AG20443 (cell line): ENCODE results near the gene PGAM5.

ENCODE experiments used
- DNase-seq: peaks from one replicate; pipeline ENCODE4 v3.0.0; 2012; ENCODE audit warnings: low spot score, mixed read lengths

Gene PGAM5

DNA sequence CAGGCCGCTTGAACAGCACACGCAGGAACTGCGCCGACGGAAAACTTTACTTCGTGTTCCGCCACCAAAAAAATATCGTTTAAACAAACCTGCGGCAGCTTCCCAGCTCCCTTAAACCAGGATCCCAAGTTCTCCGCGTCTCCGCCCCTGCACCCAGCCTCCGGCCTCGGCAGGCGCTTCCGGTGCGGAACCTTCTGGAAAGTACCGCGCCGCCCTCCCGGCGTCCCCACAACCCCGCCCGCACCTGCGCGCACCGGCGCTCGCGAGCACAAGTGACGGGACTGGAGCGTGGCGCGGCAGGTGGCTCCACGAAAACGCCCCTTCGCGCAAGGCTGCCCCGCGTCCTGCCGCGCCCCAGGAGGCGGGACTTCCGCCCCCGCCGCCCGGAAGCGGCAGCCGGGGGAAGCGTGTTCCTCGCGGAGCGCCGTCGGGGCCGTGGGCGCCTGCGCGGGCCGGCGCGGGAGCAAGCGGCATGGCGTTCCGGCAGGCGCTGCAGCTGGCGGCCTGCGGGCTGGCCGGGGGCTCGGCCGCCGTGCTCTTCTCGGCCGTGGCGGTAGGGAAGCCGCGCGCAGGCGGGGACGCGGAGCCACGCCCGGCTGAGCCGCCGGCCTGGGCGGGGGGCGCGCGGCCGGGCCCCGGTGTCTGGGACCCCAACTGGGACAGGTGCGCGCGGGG, at the start of gene PGAM5:
Gene PGAM5 (plus strand): TSS at position 438 of the 675 bp plus-strand sequence. CDS start 35 bp downstream, at position 473.
- peak; percentile 99 for DNase-seq

DNA sequence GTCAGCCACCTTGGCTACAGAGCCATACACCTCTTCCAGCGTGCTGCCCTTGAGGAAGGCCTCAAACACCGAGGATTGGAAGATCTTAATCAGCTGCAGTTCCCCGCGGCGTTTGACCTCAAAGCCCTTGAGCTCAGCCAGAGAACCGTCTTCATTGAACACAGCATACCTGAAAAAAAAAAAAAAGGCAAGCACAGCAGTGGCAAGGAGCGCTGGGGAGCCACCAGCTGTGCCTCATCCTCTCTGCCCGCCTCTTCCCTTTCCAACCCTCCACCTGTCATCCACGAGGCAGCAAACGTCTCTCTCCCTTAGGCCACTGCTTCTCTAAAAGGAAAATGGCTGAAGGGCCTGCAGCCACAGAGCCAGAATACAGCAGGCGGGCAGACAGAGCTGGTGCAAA, 49.6 kb upstream of the PGAM5 start:
- no peak for DNase-seq

DNA sequence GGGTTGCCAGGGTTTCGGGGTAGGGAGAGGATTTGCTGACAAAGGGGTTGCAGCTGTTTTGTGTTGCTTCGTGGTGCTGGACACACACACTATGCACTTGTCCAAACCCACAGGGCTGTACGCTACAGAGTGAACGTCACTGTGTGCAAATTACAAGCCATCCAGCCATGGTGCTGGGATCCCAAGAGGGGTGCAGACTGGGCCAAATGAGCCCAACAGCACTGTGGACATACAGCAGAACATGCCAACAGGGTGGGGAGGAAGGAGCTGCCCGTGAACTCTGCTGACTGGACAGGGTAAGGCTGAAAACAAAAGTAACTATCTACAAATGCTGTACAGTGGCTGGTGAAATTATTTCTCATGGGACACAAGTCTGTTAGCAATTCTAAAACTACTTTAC, 48.7 kb upstream of the PGAM5 start:
- no peak for DNase-seq

DNA sequence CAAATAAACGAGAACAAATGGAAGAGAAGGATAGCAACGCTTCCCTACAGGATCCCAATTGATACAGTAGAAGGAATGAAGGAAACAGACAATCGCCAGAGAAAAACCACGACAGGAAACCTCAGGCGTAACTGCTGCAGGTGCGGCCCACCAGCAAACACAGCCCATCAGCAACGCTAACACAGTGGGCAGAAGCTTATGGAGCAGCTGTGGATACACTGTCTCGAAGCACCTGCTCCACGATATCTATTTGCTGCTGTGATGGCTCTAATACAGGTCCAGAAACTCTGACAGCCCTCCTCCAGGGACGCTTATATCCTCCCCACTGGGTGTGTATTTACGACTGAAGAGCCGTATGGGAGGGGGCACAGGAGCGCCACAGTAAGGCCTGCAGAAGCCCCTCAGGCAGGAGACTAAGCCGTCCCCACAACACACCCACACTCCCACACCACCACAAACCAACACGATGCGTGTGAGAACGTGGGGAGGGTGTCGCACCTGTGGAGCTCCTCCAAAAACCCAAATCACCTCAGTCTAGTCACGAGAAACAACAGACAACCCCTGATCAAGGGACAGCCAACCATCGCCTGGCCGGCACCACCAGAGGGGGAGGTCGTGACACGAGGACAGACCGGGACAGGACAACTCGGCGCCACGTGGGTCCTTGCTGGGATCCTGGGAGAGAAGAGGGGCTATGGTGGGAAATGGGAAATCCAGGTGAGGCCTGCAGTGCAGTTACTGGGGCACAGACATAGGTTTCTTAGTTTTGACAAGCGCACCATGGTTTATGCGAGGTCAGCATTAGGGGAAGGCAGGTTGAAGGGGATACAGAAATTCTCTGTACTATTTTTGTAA, 47.5 kb upstream of the PGAM5 start:
- no peak for DNase-seq

DNA sequence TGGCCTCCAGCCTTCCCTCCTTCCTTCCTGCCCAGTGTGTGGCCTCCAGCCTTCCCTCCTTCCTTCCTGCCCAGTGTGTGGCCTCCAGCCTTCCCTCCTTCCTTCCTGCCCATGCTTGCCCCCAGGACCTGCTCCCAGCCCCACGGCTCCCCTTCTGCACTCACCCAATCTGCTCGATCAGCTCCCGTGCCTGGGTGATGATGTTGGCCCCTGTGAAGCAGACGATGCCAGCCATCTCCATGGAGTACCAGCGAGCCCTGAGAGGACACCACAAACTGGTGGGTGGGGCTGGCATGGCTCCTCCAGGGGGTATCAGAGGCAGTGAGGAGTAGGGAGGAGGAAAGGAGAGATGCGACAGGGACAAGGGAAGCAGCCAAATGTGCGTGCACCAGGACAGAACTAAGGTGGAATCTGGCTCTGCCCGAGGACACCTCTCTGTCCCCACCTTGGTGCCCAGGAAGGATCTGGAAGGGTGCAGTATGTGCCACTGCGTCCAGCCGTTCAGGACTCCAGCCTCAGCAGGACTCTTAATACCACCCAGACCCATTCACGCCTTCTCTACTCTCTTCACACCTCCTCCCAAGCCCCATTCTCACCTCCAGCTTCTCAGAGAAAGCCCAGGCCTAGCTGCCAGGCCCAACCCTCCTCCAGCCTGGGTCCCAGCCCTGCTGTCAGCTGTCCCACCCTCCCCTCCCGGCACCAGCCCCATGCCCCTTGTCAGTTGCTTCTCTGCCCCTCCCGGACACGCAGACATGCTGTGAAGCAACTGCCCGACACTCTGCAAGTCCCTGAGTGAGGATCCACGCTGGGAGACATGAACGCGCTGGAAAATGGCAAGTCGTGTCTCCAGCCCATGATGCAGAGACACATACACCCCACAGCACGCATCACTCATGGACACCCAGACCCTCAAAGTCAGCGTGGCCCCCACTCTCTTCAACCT, 46.2 kb upstream of the PGAM5 start:
- no peak for DNase-seq

DNA sequence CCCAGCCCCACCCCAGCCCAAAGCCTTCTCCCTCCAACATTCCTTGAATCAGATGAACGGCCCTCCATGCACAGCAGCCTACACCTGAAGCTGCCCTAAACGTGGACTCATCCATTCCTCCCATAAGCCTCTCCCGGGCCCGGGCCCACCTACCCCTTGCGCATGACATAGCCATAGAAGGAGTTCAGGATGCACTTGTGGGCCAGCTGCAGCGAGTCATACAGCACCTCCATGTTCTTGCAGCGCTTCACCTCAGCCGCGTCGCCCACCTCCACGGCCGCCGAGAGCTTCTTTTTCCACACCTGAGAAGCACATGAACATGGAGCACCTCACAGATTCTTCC, 45.5 kb upstream of the PGAM5 start:
- no peak for DNase-seq

DNA sequence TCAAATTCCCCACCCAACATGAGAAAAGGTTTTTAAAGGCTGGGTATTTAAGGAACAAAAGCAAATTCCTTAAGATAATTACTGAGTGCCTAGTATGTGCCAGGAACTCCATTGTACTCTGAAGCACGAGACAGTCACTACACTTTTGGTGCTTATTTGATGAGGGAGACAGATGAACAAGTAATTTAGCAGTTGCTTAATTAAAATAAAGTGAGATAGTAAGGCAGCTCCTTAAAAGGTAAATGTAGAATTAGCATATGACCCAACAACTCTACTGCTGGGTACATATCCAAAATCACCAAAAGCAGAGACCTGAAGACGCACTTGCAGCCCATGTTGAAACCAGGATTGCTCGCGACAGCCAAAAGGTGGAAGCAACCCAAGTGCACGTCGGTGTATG, 44.8 kb upstream of the PGAM5 start:
- DNase-seq: no peak

DNA sequence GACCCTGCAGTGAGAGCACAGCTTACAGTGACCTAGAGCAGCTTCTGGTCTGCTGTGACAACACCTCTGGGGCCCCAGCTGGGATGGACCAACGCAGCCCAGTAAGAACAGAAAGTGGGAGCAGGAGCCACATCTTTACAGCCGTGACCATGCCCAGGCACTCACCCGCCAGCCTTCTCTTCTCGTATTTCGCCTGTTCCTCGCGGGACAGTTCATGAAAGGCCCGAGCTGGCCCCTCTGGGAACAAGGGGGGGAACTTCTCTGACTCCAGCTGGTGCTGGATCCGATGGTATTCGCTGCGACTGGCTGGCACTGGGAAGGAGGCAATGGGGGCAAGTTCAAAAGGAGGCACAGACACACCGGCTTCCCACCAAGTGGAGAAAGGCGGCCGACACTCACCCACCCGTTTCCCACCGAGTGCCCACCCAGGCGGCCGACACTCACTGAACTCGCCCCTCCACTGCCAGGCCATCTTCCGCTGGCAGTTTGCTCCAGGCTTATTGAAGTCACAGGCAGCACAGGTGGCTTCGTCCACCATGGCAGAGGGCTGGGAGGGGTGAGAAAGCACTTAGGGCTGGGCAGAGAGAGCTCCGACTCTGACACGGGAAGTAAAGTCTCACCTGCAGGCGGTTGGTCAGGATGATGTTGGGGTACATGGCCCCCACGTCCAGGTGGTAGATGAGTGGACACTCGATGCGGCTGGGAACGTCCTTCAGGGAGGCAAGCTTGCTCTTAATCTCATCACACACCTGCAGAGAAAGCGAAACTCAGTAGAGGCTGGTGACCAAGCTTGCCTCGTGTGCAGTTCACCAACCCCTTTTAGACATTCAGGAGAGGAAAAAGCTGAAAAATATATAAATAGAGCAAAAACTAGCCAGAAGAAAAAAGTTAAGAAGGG, 42.2 kb upstream of the PGAM5 start:
- no peak for DNase-seq

DNA sequence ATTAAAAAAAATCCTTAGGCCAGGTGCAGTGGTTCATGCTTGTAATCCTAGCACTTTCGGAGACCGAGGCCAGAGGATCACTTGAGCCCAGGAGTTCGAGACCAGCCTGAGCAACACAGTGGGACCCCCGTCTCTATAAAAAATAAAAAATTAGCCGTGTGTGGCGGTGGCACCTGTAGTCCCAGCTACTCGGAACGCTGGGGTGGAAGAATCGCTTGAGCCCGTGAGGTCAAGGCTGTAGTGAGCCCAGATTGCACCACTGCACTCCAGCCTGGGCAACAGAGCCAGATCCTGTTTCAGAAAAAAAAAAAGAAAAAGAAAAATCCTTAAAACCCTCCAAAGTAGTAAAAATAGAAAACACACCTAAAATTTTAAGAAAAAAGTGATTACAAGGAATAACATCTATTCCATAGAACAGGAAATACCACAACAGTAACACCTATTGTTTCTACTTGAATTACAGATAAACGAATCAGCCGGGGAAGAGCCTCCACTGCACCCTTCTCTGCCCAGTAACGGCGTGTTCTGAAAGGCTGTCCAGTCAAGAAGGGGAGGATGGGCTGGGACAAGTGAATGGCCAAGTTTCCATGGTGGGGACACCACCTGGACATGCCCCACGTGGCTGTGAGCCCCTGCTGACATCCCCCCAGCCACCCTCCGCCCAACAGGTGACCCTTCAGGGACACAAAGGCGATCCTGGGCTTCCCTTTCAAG, 41.3 kb upstream of the PGAM5 start:
- no peak for DNase-seq

DNA sequence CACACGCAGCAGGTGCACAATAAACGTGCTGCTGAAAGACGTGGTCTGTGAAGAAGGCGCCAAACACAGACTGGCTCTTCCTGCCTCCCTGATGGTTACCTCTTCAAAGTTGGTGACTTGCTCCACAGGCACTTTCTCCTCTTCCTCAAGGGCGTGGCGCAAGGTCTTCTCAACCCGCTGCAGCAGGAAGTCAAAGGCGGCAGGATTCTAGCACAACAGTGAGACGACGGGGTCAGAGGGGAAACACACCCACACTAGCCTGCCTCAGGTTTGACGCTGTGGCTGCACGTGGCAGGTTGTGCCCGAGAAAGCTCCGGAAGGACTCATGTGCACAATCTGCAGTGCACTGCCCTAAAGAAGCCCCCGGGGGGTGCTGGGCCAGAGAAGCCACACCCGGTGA, 38.5 kb upstream of the PGAM5 start:
- no peak for DNase-seq

DNA sequence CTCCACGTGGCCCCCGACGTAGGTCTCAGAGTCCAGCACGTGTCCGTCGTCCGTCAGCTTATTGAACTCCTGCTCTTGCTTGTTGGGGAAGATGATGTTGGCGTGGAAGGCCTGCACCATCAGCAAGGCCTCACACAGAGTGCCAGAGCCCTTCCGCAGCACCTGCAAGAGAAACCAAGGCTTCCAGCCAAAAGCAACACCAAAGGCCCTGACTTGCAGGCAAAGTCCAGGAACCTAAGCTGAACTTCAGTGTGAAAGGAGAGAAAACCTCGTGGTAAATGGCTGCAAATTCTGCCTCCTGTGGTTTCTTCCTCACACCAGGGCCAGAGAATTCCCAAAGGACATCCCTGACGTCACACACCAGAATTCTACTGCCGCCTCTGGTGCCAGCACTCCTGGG, 38.0 kb upstream of the PGAM5 start:
- DNase-seq: no peak

DNA sequence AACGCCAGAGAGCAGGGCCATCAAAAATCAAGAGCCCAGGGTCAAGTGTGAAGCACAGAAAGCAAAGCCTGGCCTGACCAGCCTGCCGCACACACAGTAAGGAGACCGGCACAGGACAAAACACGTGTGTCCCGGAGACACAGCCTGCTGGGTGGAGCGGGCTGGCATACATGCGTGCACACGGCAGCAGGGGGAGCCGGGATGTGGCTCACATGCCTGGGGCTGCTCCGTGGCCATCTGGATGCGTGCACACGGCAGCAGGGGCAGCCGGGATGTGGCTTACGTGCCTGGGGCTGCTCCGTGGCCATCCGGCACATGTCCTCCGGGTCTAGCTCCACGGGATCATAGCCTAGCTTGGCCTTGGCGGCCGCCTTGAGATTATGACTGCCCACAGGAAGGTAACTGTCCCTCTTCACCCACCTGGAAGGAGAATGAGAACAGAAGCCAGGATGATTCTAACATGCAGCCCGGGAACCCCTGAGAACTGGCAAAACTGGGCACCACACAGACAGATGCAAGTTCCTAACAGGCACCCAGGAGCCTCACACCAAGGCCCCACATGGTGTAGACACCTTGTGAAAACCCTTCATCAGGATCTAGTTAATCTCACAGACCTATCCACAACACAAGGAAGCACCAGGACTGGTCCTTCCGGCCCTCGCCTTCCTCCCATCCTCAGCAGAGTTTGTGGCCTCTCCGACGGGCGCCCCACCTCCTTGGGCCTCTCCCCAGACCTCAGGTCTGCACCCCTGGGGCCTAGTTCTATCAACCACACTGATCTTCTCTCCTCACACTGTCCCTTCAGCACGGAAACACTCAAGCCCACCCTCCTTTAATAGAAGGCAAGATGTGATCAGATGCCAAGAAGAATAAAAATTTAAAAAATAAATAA, 37.1 kb upstream of the PGAM5 start:
- no peak for DNase-seq

DNA sequence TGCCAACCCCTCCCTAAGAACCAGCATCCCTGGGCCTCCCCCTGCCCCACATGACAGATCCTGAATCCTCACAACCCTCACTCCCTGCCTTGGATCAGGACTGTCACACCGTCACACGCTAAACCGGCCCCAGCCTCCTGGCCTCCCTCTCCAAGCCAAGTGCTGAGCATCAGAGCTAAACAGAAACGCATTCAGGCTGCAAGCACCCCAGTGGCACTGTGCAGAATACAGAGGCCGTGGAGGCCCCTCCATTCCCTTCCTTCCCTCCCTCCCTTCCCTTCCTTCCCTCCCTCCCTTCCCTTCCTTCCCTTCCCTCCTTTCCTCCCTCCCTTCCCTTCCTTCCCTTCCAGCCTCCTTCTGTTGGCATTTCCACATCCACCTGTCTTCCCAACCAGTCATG, 36.1 kb upstream of the PGAM5 start:
- DNase-seq: no peak

DNA sequence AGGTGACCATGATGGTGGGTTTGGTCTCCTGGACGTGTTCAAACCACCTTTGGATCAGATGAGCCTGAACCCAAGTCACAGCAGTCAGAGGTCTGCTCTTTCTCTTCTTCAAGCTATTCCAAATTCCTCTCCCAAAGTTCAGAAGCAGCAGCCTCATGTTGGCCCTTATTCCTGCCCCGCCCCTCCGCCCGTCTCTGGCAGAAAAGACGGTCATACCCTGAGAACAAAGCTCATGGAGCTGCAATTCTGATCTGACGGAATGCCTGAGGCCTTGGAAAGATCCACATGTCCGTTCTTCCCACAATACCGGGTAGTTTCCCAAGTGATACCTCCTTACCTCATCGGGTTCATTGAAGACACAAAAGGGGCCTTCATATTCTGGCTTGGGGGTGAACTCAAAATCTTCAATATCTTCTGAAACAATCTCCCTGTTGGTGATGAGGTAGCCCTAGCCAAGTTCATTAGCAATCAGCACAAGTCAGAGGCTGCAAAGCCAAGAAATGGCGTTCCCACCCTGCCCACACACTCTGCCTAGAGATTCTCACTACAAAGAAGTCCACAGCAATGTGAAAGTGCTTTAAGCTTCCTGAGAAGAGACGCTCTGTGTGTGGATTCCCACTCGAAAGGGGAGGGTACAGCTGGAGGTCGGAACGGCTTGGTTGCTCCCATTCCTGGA, 34.7 kb upstream of the PGAM5 start:
- no peak for DNase-seq

DNA sequence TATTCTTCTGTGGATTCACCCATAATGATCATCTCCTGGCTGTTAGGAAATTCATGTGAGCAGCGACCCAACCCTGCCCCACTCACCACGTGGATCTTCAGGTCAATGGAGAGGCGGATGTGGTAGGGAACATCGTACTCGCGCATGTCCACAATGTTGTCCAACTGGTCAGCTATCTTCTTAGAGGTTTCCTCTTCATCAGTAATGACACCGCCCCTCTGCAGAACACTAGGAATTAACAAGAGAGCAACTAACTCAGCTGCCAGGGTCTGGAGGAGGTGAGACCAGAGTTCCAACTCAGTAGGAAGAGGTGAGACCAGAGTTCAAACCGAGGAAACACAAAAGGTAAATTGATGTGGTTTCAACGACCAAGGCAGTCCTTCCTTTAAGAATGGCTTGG, 33.1 kb upstream of the PGAM5 start:
- DNase-seq: no peak

DNA sequence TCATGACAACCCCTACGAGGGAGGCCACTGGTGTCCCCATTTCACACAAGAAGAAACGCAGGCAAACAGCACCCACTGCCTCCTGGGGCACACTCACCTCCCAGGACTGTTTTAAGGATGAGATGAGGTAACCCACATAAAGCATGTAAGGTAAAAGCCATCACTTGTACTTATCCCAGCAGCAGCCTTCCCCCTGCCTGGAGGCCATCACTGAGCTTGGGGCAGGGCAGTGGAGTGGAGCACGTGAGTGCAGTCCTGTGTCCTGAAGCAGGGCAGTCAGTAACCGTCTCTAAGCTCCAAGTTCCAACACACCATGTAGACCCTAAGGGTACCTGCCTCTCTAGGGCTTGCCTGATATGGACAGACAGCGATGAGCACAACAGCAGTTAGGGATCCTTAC, 25.2 kb upstream of the PGAM5 start:
- no peak for DNase-seq

DNA sequence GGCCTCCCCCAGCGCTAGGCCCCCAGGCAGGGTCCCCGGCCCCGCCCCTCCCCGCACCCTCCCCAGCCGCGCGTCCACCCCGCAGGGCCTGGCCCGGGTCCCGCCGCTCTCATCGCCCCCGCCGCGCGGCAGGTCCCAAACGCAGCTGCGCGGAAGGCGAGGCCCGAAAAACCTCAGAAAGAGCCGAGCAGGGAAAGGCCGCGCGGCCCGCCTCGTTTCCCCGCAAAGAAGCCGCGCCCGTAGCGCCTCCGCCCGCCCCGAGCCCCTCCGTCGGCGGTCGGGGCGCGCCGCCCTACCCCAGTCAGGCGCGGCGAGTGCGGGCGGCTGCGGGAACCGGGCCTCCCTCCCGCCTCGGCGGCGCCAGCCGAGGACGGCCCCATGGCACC, 23.8 kb upstream of the PGAM5 start:
- no peak for DNase-seq

DNA sequence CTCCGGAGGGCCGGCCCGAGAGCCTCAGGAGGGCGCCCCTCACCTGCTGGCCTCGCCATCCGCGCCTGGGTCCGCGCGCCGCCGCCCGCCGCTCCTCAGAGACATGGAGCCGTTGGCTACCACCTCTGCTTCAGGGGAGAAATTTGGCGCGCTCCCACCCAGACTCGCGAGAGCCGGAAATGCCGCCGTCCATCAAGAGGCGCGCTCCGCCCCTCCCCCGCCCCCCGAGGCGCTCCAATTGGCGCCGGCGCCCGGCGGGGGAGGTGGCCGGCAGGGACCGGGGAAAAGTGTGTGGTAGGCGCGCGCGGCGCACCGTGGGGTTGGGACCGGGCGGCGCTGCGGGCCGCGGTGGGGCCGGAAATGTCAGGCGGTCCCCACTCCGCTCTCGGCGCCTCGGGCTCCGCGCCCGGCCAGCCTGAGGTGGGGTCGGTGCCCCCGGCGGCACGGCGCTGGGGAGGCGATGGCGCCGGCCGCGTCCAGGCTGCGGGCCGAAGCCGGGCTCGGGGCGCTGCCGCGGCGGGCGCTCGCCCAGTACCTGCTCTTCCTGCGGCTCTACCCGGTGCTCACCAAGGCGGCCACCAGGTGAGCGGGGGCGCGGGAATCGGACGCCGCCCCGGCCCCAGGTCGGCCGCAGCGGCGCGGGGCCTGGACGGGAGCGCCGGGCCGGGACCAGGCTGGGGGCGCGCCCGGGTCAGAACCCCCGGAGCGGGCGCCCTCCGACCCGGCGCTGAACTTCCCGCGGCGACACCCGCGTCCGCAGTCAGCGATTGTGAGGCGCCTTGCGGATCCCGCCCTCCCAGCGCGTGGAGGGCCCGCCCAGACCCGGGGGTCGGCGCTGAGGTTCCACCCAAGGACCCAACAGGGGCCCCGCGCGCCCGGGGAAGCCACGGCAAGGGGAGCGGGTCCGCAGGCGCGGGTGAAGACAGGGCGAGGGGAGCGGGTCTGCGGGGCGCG, 23.2 kb upstream of the PGAM5 start, which contains the start of the genes POLE and PXMP2:
Gene POLE (minus strand): TSS at position 132 of the 954 bp plus-strand sequence. CDS start 27 bp downstream, at position 105.
Gene PXMP2 (plus strand): TSS at position 377 of the 954 bp plus-strand sequence. CDS start 84 bp downstream, at position 461.
- DNase-seq: peak; percentile 100
